DMS79 treated with DMSO at 0.1 percent for 48 hours (cell line): ENCODE measurements around the gene ARL8B.
"Not testable (repeated sequence)": the region's sequence is repeated elsewhere in the genome, so short reads cannot be mapped to it uniquely, and the experiment has no call there.

Source experiments
- DNase-seq: peaks from one replicate; lab custom pipeline; 2025; lab: John Stamatoyannopoulos, UW

Gene ARL8B

GRCh38 chr3:5147152-5147551 is 25.1 kb downstream of the ARL8B start:
- not testable (repeated sequence) for DNase-seq

- no peak for DNase-seq
Observed at GRCh38 chr3:5149306-5149880, 27.3 kb downstream of the ARL8B start.

GRCh38 chr3:5151586-5151985 is 29.5 kb downstream of the ARL8B start:
- no peak for DNase-seq

GRCh38 chr3:5153074-5153473 is 31.0 kb downstream of the ARL8B start:
- DNase-seq = no peak

- DNase-seq = no peak
Observed at GRCh38 chr3:5155241-5155640, 33.1 kb downstream of the ARL8B start.

GRCh38 chr3:5160321-5160720 is 38.2 kb downstream of the ARL8B start:
- DNase-seq = no peak

GRCh38 chr3:5160940-5161858 is 39.1 kb downstream of the ARL8B start:
- DNase-seq = peak; percentile 84

- no peak for DNase-seq
Observed at GRCh38 chr3:5162102-5162501, 40.0 kb downstream of the ARL8B start.

GRCh38 chr3:5165698-5166097 is 43.6 kb downstream of the ARL8B start:
- DNase-seq = no peak

GRCh38 chr3:5166846-5167245 is 44.8 kb downstream of the ARL8B start:
- no peak for DNase-seq

GRCh38 chr3:5168110-5168509 is 46.0 kb downstream of the ARL8B start:
- no peak for DNase-seq

- DNase-seq = no peak
Observed at GRCh38 chr3:5169807-5170206, 47.7 kb downstream of the ARL8B start.

- no peak for DNase-seq
Observed at GRCh38 chr3:5170975-5171374, 48.9 kb downstream of the ARL8B start.

- DNase-seq = no peak
Observed at GRCh38 chr3:5172018-5172417, 49.9 kb downstream of the ARL8B start.

- DNase-seq = not testable (repeated sequence)
Observed at GRCh38 chr3:5179036-5179435, 56.9 kb downstream of the ARL8B start.

- no peak for DNase-seq
Observed at GRCh38 chr3:5181469-5182141, 59.5 kb downstream of the ARL8B start.

GRCh38 chr3:5183714-5184113 is 61.6 kb downstream of the ARL8B start:
- DNase-seq = not testable (repeated sequence)

- no peak for DNase-seq
Observed at GRCh38 chr3:5184499-5184898, 62.4 kb downstream of the ARL8B start.

GRCh38 chr3:5185093-5185673 is 63.1 kb downstream of the ARL8B start:
- no peak for DNase-seq

- DNase-seq = no peak
Observed at GRCh38 chr3:5186089-5186857, 64.2 kb downstream of the ARL8B start.

GRCh38 chr3:5186858-5187155 is 64.7 kb downstream of the ARL8B start:
- DNase-seq = no peak
